ENCODE measurements around the gene RCSD1. TPM values are rescaled to one million over a fixed set of nuclear protein-coding genes. Genes with fewer than 3 reads are reported as not detected.

Gene RCSD1
- total and polyA plus RNA-seq, 12 donors: 9.0 to 50.2 (median 37.4) TPM

- Histone ChIP-seq H3K4me3 (peak overlapping the region in 6 of 10 donors; percentile 11 to 26 (median 21)), H3K36me3 (peaks cover 0 to 46% (median 3%) of the 10 kb centered on the region in 9 donors), H3K27ac (peak overlapping the region; percentile 41 to 98 (median 76)), H3K9me3 (no peaks in the 10 kb centered on the region), H3K27me3 (no peaks in the 10 kb centered on the region), H3K4me1 (peaks cover 17 to 88% (median 72%) of the 10 kb centered on the region in 9 donors)
- DNase-seq: peak; percentile 71 to 73
- WGBS, 2 donors: 12 to 16% methylated on average over 19 of the region's 19 CpGs
- no peak for TF ChIP-seq CTCF (IDR thresholded peaks at IDR 0.05)
- peak; percentile 59 to 82 (median 71) for ATAC-seq
- intact Hi-C loops (cut with DNase I): loop anchor here in 4 of 10 donors (2.0 to 10.0 kb wide), 3 partner anchors 33 to 50 kb away; no protein-coding TSS in a partner anchor
Observed at GRCh38 chr1:167635156-167635648, 5.2 kb downstream of the RCSD1 start.

GRCh38 chr1:167635941-167636340, 5.9 kb downstream of the RCSD1 start:
- intact Hi-C loops (cut with DNase I): loop anchor here in 4 of 10 donors (2.0 to 10.0 kb wide), 3 partner anchors 34 to 49 kb away; no protein-coding TSS in a partner anchor
- no peak for TF ChIP-seq CTCF (IDR thresholded peaks at IDR 0.05)
- H3K27ac ChIP-seq: peak overlapping the region in 9 of 10 donors; percentile 68 to 98 (median 77)
- H3K4me1 ChIP-seq: peaks cover 17 to 93% (median 70%) of the 10 kb centered on the region in 9 donors
- 25 to 30% methylated on average over 3 of the region's 3 CpGs for WGBS, 2 donors
- no peaks in the 10 kb centered on the region for H3K27me3 ChIP-seq
- peaks cover 0 to 53% (median 8%) of the 10 kb centered on the region in 9 donors for H3K36me3 ChIP-seq
- H3K4me3 ChIP-seq: peak overlapping the region in 6 of 10 donors; percentile 11 to 26 (median 21)
- ATAC-seq (no peak), DNase-seq (no peak)
- H3K9me3 ChIP-seq: no peaks in the 10 kb centered on the region

DNA sequence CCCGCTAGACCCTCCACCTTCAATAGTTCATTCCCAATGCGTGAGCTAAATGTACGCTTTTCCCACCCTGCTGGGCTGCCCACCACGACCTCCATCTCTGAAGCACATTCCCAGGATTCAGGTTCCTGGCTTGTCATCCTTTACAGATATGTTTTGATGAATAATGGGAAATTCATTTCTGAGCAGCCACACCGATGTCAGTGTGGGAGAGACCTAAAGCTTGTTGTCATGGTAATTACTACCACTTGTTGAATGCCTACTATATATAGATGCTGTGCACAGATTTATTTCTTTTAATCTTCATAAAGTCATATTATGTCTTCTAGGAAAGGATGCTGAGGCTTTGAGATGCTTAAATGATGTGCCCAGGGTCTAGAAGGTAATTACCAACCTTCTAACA, 8.0 kb downstream of the RCSD1 start:
- ATAC-seq (no peak), DNase-seq (no peak)
- Histone ChIP-seq H3K27me3 (no peaks in the 10 kb centered on the region), H3K4me3 (no peak overlapping the region), H3K27ac (no peak overlapping the region), H3K4me1 (peaks cover 17 to 93% (median 56%) of the 10 kb centered on the region in 9 donors), H3K9me3 (no peaks in the 10 kb centered on the region), H3K36me3 (peaks cover 0 to 67% (median 11%) of the 10 kb centered on the region in 9 donors)
- 72 to 75% methylated on average over 5 of the region's 5 CpGs for WGBS, 2 donors
- TF ChIP-seq CTCF (IDR thresholded peaks at IDR 0.05): no peak
- intact Hi-C loops (cut with DNase I): loop anchor here in 3 of 10 donors (5.0 to 10.0 kb wide), 2 partner anchors 36 to 47 kb away; no protein-coding TSS in a partner anchor

- Histone ChIP-seq H3K36me3 (peaks cover 0 to 65% (median 11%) of the 10 kb centered on the region in 9 donors), H3K9me3 (no peaks in the 10 kb centered on the region), H3K27me3 (no peaks in the 10 kb centered on the region), H3K4me1 (peaks cover 15 to 92% (median 44%) of the 10 kb centered on the region in 9 donors), H3K4me3 (no peak overlapping the region), H3K27ac (no peak overlapping the region)
- no peak for ATAC-seq
- intact Hi-C loops (cut with DNase I): no loop called here
- no peak for TF ChIP-seq CTCF (IDR thresholded peaks at IDR 0.05)
- no peak for DNase-seq
- 93 to 94% methylated on average over 8 of the region's 8 CpGs for WGBS, 2 donors
Observed at GRCh38 chr1:167640051-167640450, 10.0 kb downstream of the RCSD1 start.
